Measurements from ENCODE around the gene CABP2.

GRCh38 chr11:67556244-67556643, 33.0 kb upstream of the CABP2 start:
- TF ChIP-seq GATA2 (IDR thresholded peaks at IDR 0.05; ENCODE audit: low read depth, low read length) (no peak), GATA3 (IDR thresholded peaks at IDR 0.05; ENCODE audit: low read depth, low read length) (no peak)

Data from SH-SY5Y (cell line).